ENCODE measurements around the gene KCNAB1.

- TF ChIP-seq EZH2 (IDR thresholded peaks at IDR 0.05; ENCODE audit: borderline replicate concordance) (no peak), CTCF (IDR thresholded peaks at IDR 0.05; ENCODE audit: poor library complexity) (no peak), EZH2phosphoT487 (IDR thresholded peaks at IDR 0.05; ENCODE audit: low read depth, severe bottlenecking, unreplicated experiment) (no peak)
Observed at GRCh38 chr3:156341332-156341731, 221.0 kb downstream of the KCNAB1 start.

Data from hepatocyte (in vitro differentiated cells).